Fibroblast of villous mesenchyme (primary cell): ENCODE measurements around the gene RPA3. TPM values are rescaled to one million over a fixed set of nuclear protein-coding genes. Genes with fewer than 3 reads are reported as not detected.

ENCODE experiments used
- DNase-seq: peaks from one replicate; pipeline ENCODE4 v3.0.0-alpha.2; 2010; ENCODE audit warnings: low read depth
- H3K4me3 ChIP-seq: 2 replicates; pipeline ENCODE4 v1.5.1; 2011; ENCODE audit warnings: low read depth, mild to moderate bottlenecking, low read length
- CTCF ChIP-seq: IDR thresholded peaks from 2 replicates; pipeline ENCODE4 v1.5.1; 2012; ENCODE audit warnings: low read depth, mild to moderate bottlenecking, low read length; ENCODE audit not compliant: insufficient read depth
- total RNA-seq: library from RNA; depleted of rRNA; stranded (reverse); fragments of >200 nt; gene quantifications from 2 replicates; pipeline ENCODE4 v1.2.3, GENCODE V29; 2012

The RPA3 gene
- total RNA-seq, 1 donor = 24.6 TPM

- no peak for DNase-seq
- no peak for TF ChIP-seq CTCF
- no peak overlapping the region for H3K4me3 ChIP-seq
Observed at GRCh38 chr7:7705318-7705717, 13.1 kb downstream of the RPA3 start.

GRCh38 chr7:7704867-7705266 is 13.5 kb downstream of the RPA3 start:
- no peak for TF ChIP-seq CTCF
- no peak overlapping the region for H3K4me3 ChIP-seq
- DNase-seq = no peak

- DNase-seq = no peak
- no peak overlapping the region for H3K4me3 ChIP-seq
- TF ChIP-seq CTCF = no peak
Observed at GRCh38 chr7:7703427-7703826, 15.0 kb downstream of the RPA3 start.

- TF ChIP-seq CTCF = no peak
- DNase-seq = peak; percentile 48
- no peak overlapping the region for H3K4me3 ChIP-seq
Observed at GRCh38 chr7:7702826-7703225, 15.6 kb downstream of the RPA3 start.

GRCh38 chr7:7701527-7701926 is 16.9 kb downstream of the RPA3 start:
- H3K4me3 ChIP-seq = no peak overlapping the region
- DNase-seq = no peak
- TF ChIP-seq CTCF = no peak

GRCh38 chr7:7699970-7700369 is 18.4 kb downstream of the RPA3 start:
- no peak for TF ChIP-seq CTCF
- no peak for DNase-seq
- no peak overlapping the region for H3K4me3 ChIP-seq

GRCh38 chr7:7699380-7699779 is 19.0 kb downstream of the RPA3 start:
- no peak overlapping the region for H3K4me3 ChIP-seq
- DNase-seq = no peak
- TF ChIP-seq CTCF = no peak
